Psoas muscle (tissue), 8 donors: Measurements from ENCODE around the gene KCNG4. TPM values are rescaled to one million over a fixed set of nuclear protein-coding genes. Genes with fewer than 3 reads are reported as not detected.

Experiments
- ATAC-seq, 4 donors: fragments of 200-7000 bp; cut with Tn5 transposase; one replicate each; pipeline ENCODE4 v1.9.1; 2020; ENCODE audit warnings: moderate library complexity in 3 of 4, mild to moderate bottlenecking in 2 of 4
- DNase-seq, 2 donors: peaks; one replicate each; pipeline ENCODE4 v3.0.0-alpha.2; 2020
- H3K27ac ChIP-seq: fragments of 200-600 bp; one replicate; pipeline ENCODE4 v1.8.0; 2022
- H3K27me3 ChIP-seq, 3 donors: fragments of 200-600 bp in 1 of 3; one replicate each; pipeline versions ENCODE4 v1.6.1 to v1.8.0; 2013 to 2022; ENCODE audit warnings: low read length in 2 of 3, mild to moderate bottlenecking in 2 of 3, moderate library complexity in 1 of 3; ENCODE audit not compliant: insufficient read depth in 3 of 3
- H3K36me3 ChIP-seq, 2 donors: fragments of 200-600 bp in 1 of 2; one replicate each; pipeline versions ENCODE4 v1.6.1 to v1.8.0; 2013 to 2022; ENCODE audit warnings: low read depth in 1 of 2, mild to moderate bottlenecking in 1 of 2, moderate library complexity in 1 of 2; ENCODE audit not compliant: insufficient read depth in 1 of 2
- H3K4me1 ChIP-seq: fragments of 200-600 bp; one replicate; pipeline ENCODE4 v1.8.0; 2022
- H3K4me3 ChIP-seq: fragments of 200-600 bp; one replicate; pipeline ENCODE4 v1.8.0; 2022; ENCODE audit warnings: mild to moderate bottlenecking
- H3K9me3 ChIP-seq: fragments of 200-600 bp; one replicate; pipeline ENCODE4 v1.8.0; 2022
- WGBS, 3 donors: extraction: QIAGEN DNeasy Blood & Tissue Kit; methylation state at CpG; one replicate each; pipeline versions ENCODE4 v1.1.6 to v1.1.7; 2013; 5-methylcytosine and 5-hydroxymethylcytosine counted together
- intact Hi-C, 2 donors: fragments of 100-400 bp; cut with DNase I; formaldehyde crosslinking; loops; one replicate each; pipeline versions ENCODE4 v1.11.0 to v1.14.2; 2022
- polyA plus RNA-seq, 3 donors: library from polyadenylated mRNA; stranded (reverse); fragments of 200-250 nt; gene quantifications; one replicate each; pipeline ENCODE4 v1.2.3, GENCODE V29; 2013
- total RNA-seq, 4 donors: library from RNA; stranded (reverse); fragmentation: NEBNext Ultra II Directional in 2 of 4; extraction: Animal tissue kit (Norgen Biotek cat#: 25700) in 2 of 4; gene quantifications; one replicate each; pipeline versions ENCODE4 v1.2.1 to v1.2.4, GENCODE V29; 2021 to 2023
- TF ChIP-seq, protein P1 (sequence below): fragments of 200-600 bp; IDR thresholded peaks from one replicate; pipeline ENCODE4 v1.8.0; 2022; ENCODE audit warnings: antibody characterized with exemption
- donor health status: healthy with polysubstance abuse.
- donor health status: DM: no; HTN: no; CAD: no; lungs with moderate emphysema.
- donor health status: Bipolar disorder and iron deficiency.
- donor health status: healthy.
- donor health status: DM: yes; HTN: yes; CAD: no.
- donor health status: DM: no; HTN: no; CAD: no.
- donor health status: DM: no; HTN: no; CAD: no.
- donor health status: DM: yes; HTN: yes; CAD: no.

KCNG4 gene
- total and polyA plus RNA-seq, 7 donors = 0.04 to 0.10 TPM; not detected in 5

DNA sequence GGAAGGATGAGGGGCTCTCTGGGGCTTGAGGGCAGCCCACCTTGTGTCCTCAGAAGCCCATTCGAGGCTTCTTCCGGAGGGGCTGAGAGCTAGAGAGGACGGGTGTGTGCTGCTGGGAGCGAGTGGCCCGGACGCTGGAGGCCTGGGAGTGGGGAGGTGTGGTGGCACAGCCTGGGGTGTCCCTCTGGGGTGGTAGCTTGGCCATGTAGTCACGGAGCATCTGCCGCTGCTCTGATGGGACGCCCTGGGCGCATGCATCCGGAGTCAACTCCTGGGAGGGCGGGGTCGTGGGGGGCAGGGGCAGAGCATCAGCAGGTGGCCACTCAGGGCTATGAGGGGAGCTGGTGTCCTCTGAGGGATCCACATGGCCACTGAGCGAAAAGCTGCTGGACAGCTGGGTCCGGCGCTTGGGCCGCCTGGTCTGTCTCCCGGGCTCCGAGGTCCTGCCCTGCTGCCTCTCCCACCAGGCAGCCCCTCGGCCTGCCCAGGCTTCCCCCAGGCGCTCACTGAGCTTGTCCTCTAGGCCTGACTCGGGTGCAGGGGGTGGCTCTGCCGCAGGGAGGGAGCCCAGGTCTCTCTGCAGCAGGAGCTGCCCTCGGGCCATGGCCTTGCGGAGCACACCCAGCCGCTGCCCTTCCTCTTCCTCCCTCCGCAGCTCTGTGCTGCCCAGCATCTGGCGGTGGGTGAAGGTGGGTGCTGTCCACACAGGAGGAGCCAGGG is 60.8 kb downstream of the KCNG4 start:
- TF ChIP-seq, protein P1, sequence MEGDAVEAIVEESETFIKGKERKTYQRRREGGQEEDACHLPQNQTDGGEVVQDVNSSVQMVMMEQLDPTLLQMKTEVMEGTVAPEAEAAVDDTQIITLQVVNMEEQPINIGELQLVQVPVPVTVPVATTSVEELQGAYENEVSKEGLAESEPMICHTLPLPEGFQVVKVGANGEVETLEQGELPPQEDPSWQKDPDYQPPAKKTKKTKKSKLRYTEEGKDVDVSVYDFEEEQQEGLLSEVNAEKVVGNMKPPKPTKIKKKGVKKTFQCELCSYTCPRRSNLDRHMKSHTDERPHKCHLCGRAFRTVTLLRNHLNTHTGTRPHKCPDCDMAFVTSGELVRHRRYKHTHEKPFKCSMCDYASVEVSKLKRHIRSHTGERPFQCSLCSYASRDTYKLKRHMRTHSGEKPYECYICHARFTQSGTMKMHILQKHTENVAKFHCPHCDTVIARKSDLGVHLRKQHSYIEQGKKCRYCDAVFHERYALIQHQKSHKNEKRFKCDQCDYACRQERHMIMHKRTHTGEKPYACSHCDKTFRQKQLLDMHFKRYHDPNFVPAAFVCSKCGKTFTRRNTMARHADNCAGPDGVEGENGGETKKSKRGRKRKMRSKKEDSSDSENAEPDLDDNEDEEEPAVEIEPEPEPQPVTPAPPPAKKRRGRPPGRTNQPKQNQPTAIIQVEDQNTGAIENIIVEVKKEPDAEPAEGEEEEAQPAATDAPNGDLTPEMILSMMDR = no peak
- Histone ChIP-seq H3K27ac (no peak overlapping the region), H3K36me3 (peaks cover 6 to 55% of the 10 kb centered on the region in 2 donors), H3K4me3 (no peak overlapping the region), H3K27me3 (no peaks in the 10 kb centered on the region), H3K9me3 (no peaks in the 10 kb centered on the region), H3K4me1 (peaks cover 10% of the 10 kb centered on the region)
- DNase-seq = no peak
- intact Hi-C loops = loop anchor here (2.0 to 10.0 kb wide), 3 partner anchors 34 to 306 kb away; partner anchors contain the start of genes DNAAF1 (in 1 of the 2) and HSDL1 (in 1 of the 2)
- no peak for ATAC-seq
- whole genome bisulfite sequencing, 3 donors = 87 to 92% (median 90%) methylated on average over 21 to 28 of the region's 28 CpGs

DNA sequence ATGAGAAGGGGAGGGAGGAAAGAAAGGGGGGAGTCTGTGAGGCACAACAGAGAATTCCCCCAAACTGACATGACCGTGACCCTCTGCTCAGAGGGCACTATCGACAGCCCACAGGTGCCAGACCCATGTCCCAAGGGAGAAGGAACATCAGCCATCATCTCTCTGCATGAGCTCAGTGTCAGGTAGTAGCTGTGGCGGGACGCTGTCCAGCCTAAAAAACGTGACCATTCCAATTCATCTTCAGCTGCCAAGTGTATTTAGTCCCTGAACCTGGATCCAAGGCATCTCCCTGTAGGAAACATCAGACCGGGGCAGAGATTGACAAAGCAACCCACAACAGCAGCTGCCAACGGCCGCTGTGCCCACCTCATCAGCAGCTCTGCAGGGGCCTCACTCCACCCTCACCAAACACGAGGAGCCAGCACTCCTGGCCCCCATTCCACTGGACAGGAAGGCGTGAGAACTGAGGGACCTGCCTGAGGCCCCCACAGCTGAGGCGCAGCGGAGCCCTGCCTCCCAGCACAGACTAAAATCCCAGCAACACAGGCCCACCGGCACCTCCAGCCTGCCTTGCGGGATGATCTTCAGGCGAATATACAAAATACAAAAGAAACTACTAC is 61.6 kb downstream of the KCNG4 start:
- DNase-seq = no peak
- WGBS, 3 donors = 64 to 80% (median 74%) methylated on average over 15 of the region's 15 CpGs
- H3K4me1 ChIP-seq = peaks cover 10% of the 10 kb centered on the region
- no peaks in the 10 kb centered on the region for H3K27me3 ChIP-seq
- peaks cover 6 to 49% of the 10 kb centered on the region in 2 donors for H3K36me3 ChIP-seq
- TF ChIP-seq, protein P1 = no peak
- intact Hi-C loops = loop anchor here (2.0 to 10.0 kb wide), 3 partner anchors 33 to 307 kb away; partner anchors contain the start of genes DNAAF1 (in 1 of the 2) and HSDL1 (in 1 of the 2)
- no peak overlapping the region for H3K4me3 ChIP-seq
- ATAC-seq = peak in 2 of 4 donors; percentile 20 to 41
- H3K27ac ChIP-seq = no peak overlapping the region
- H3K9me3 ChIP-seq = no peaks in the 10 kb centered on the region

DNA sequence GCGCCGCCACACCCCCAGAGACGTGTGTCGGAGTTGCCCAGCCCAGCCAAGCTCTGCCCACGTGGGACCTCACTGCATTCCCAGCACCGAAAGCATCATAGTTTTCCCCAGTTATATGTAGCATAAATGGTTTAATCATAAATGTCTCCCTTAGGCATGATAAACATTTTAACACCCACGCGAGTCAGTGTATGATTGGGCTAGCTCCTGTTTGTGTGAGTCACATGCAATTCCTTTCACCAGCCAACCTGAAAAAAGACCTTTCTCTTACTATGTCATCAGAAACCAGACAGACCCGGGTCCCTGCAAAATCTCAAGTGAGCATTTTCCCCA is 62.1 kb downstream of the KCNG4 start:
- intact Hi-C loops = loop anchor here (2.0 to 10.0 kb wide), 3 partner anchors 33 to 307 kb away; partner anchors contain the start of genes DNAAF1 (in 1 of the 2) and HSDL1 (in 1 of the 2)

DNA sequence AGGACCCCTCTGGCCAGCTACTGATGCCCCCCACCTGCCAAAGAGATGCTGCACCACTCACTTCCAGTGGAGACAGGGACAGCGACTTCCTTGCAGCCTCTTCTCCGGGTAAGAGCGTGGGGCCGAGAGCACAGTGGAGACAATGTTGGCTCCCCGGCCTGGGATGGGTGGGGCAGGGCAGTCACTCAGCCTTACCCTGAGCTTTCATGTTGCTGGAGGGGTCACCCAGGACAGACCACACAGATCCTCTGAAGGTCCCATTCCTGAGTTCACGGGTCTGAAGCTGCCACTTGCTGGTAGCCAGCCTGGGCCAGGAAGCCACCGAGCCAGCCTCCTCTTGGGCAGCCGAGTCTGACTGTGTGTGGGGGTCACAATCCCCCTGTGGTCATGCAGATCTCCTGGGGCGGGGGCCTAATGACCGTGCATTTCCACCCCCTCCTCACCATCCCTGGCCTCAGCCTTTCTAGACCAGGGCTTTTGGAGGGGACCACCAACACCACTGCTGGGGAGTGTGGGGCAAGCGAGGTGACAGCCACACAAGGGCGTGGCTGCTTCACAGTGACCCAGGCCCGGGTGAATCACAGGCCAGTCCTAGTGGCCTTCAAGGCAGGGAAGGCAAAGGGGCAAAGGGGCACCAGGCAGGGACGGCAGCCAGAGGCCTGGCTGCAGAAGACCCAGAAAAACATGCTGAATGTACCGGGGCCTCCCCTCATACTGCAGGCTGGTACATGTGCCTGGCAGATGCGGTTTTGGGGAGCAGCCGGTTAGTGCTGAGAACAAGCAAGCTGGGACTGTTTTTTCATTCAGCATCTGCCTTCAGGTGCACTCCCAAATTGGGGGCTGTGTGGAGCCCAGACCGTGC is 63.4 kb downstream of the KCNG4 start:
- 56 to 60% (median 60%) methylated on average over 18 of the region's 18 CpGs for WGBS, 3 donors

More for the DNA sequence above, 62.1 kb downstream of the KCNG4 start:
- ATAC-seq (no peak), DNase-seq (no peak)
- Histone ChIP-seq H3K9me3 (no peaks in the 10 kb centered on the region), H3K27me3 (no peaks in the 10 kb centered on the region), H3K4me1 (peaks cover 10% of the 10 kb centered on the region), H3K27ac (no peak overlapping the region), H3K36me3 (peaks cover 6 to 43% of the 10 kb centered on the region in 2 donors), H3K4me3 (no peak overlapping the region)
- TF ChIP-seq, protein P1 = no peak
- 66 to 79% (median 77%) methylated on average over 9 of the region's 9 CpGs for WGBS, 3 donors

More for the DNA sequence above, 63.4 kb downstream of the KCNG4 start:
- Histone ChIP-seq H3K4me1 (peaks cover 10% of the 10 kb centered on the region), H3K36me3 (peaks cover 6 to 30% of the 10 kb centered on the region in 2 donors), H3K4me3 (no peak overlapping the region), H3K9me3 (no peaks in the 10 kb centered on the region), H3K27me3 (no peaks in the 10 kb centered on the region), H3K27ac (peak overlapping the region; percentile 23)
- ATAC-seq (peak in 2 of 4 donors; percentile 12 to 27), DNase-seq (no peak)
- TF ChIP-seq, protein P1 = no peak
- intact Hi-C loops = loop anchor here (5.0 to 10.0 kb wide), 2 partner anchors 89 to 308 kb away; no protein-coding TSS in a partner anchor
